Liver (tissue), 9 donors: ENCODE results near the gene TNS3. TPM values are rescaled to one million over a fixed set of nuclear protein-coding genes. Genes with fewer than 3 reads are reported as not detected.

Experiments used
- DNase-seq: peaks from one replicate; pipeline ENCODE4 v3.0.0-alpha.2; 2017; ENCODE audit warnings: low spot score
- H3K27ac ChIP-seq, 2 donors: one replicate each; pipeline ENCODE4 v1.7.0; 2013; ENCODE audit warnings: inconsistent platforms in 2 of 2, low read length in 2 of 2, control low read depth in 1 of 2, low read depth in 1 of 2, mild to moderate bottlenecking in 1 of 2
- H3K27me3 ChIP-seq, 4 donors: one replicate each; pipeline versions ENCODE4 v1.6.1 to v1.7.0; 2013; ENCODE audit warnings: low read length in 3 of 4, inconsistent platforms in 1 of 4, mild to moderate bottlenecking in 1 of 4, moderate library complexity in 1 of 4; ENCODE audit not compliant: control insufficient read depth in 4 of 4, insufficient read depth in 4 of 4
- H3K36me3 ChIP-seq, 4 donors: one replicate each; pipeline versions ENCODE4 v1.6.1 to v1.7.0; 2013; ENCODE audit warnings: low read length in 3 of 4, mild to moderate bottlenecking in 3 of 4, low read depth in 1 of 4, moderate library complexity in 1 of 4; ENCODE audit not compliant: control insufficient read depth in 4 of 4, insufficient read depth in 3 of 4
- H3K4me1 ChIP-seq, 4 donors: one replicate each; pipeline versions ENCODE4 v1.6.1 to v1.7.0; 2013; ENCODE audit warnings: low read length in 3 of 4, mild to moderate bottlenecking in 3 of 4, moderate library complexity in 1 of 4; ENCODE audit not compliant: control insufficient read depth in 4 of 4, insufficient read depth in 4 of 4
- H3K4me3 ChIP-seq, 3 donors: one replicate each; pipeline versions ENCODE4 v1.6.1 to v1.7.0; 2013; ENCODE audit warnings: low read length in 3 of 3, control low read depth in 1 of 3, low read depth in 1 of 3, mild to moderate bottlenecking in 1 of 3
- H3K9ac ChIP-seq, 2 donors: one replicate each; pipeline ENCODE4 v1.7.0; 2013; ENCODE audit warnings: low read length in 2 of 2, mild to moderate bottlenecking in 2 of 2, moderate library complexity in 2 of 2, control low read depth in 1 of 2, low read depth in 1 of 2
- H3K9me3 ChIP-seq, 4 donors: one replicate each; pipeline versions ENCODE4 v1.6.1 to v1.7.0; 2013; ENCODE audit warnings: low read length in 3 of 4; ENCODE audit not compliant: control insufficient read depth in 4 of 4
- ATF3 ChIP-seq: IDR thresholded peaks from 2 replicates; pipeline ENCODE4 v1.6.1; 2016; ENCODE audit warnings: antibody characterized with exemption
- CTCF ChIP-seq: fragments of 150-350 bp; IDR thresholded peaks from 2 replicates; pipeline ENCODE4 v1.5.1; 2017; ENCODE audit warnings: improper control_type of control experiment, low read depth, low read length; ENCODE audit not compliant: missing input control
- EGR1 ChIP-seq, 2 donors: IDR thresholded peaks; 2 replicates each; pipeline ENCODE4 v1.6.1; 2016 to 2018; ENCODE audit warnings: antibody characterized with exemption in 2 of 2, low read depth in 2 of 2
- FOXA1 ChIP-seq: IDR thresholded peaks from 2 replicates; pipeline ENCODE4 v1.6.1; 2016; ENCODE audit warnings: antibody characterized with exemption
- FOXA2 ChIP-seq: IDR thresholded peaks from 2 replicates; pipeline ENCODE4 v1.6.1; 2016; ENCODE audit warnings: antibody characterized with exemption
- HNF4A ChIP-seq, 2 donors: conservative IDR thresholded peaks; 2 replicates each; pipeline ENCODE4 v1.6.1; 2016; ENCODE audit warnings: antibody characterized with exemption in 2 of 2, mild to moderate bottlenecking in 2 of 2
- JUND ChIP-seq, 2 donors: IDR thresholded peaks; 2 replicates each; pipeline ENCODE4 v1.6.1; 2016; ENCODE audit warnings: antibody characterized with exemption in 2 of 2
- MAX ChIP-seq: IDR thresholded peaks from 2 replicates; pipeline ENCODE4 v1.6.1; 2016; ENCODE audit warnings: antibody characterized with exemption
- NR2F2 ChIP-seq: IDR thresholded peaks from 2 replicates; pipeline ENCODE4 v1.6.1; 2016; ENCODE audit warnings: antibody characterized with exemption
- REST ChIP-seq: IDR thresholded peaks from 2 replicates; pipeline ENCODE4 v1.6.1; 2016; ENCODE audit warnings: antibody characterized with exemption, mild to moderate bottlenecking
- RXRA ChIP-seq, 2 donors: IDR thresholded peaks; 2 replicates each; pipeline ENCODE4 v1.6.1; 2017 to 2018; ENCODE audit warnings: antibody characterized with exemption in 2 of 2, mild to moderate bottlenecking in 1 of 2
- SP1 ChIP-seq: IDR thresholded peaks from 2 replicates; pipeline ENCODE4 v1.6.1; 2018; ENCODE audit warnings: antibody characterized with exemption, mild to moderate bottlenecking
- TAF1 ChIP-seq: conservative IDR thresholded peaks from 2 replicates; pipeline ENCODE4 v1.6.1; 2016; ENCODE audit warnings: antibody characterized with exemption, mild to moderate bottlenecking
- ZBTB33 ChIP-seq: IDR thresholded peaks from 2 replicates; pipeline ENCODE4 v1.6.1; 2016; ENCODE audit warnings: antibody characterized with exemption
- WGBS: extraction: QIAGEN DNeasy Blood & Tissue Kit; methylation state at CpG from one replicate; pipeline ENCODE4 v1.1.7; 2013; 5-methylcytosine and 5-hydroxymethylcytosine counted together
- polyA plus RNA-seq, 2 donors: library from polyadenylated mRNA; stranded (reverse) in 1 of 2; unstranded in 1 of 2; fragments of 200-250 nt in 1 of 2; fragments of >200 nt in 1 of 2; fragmentation: Nextera tagmentation in 1 of 2; extraction: Ambion mirVana in 1 of 2; gene quantifications; one replicate each; pipeline versions ENCODE4 v1.2.1 to v1.2.3, GENCODE V29; 2013 to 2015
- total RNA-seq, 2 donors: library from RNA; depleted of rRNA; stranded (reverse); fragments of >200 nt; gene quantifications; one replicate each; pipeline ENCODE4 v1.2.3, GENCODE V29; 2014
- donor health status: healthy.
- donor health status: healthy.
- donor health status: healthy.
- donor health status: healthy.
- donor health status: healthy.

Gene TNS3
- total and polyA plus RNA-seq, 4 donors = 16.8 to 100 (median 29.5) TPM

GRCh38 chr7:47551668-47552440 is 30.1 kb downstream of the TNS3 start:
- Histone ChIP-seq H3K4me3 (no peak overlapping the region), H3K27ac (peak overlapping the region in 1 of 2 donors; percentile 44), H3K27me3 (no peaks in the 10 kb centered on the region), H3K36me3 (peaks cover 0 to 4% (median 1%) of the 10 kb centered on the region in 4 donors), H3K9ac (no peak overlapping the region), H3K9me3 (no peaks in the 10 kb centered on the region), H3K4me1 (peaks cover 0 to 5% (median 2%) of the 10 kb centered on the region in 4 donors)
- DNase-seq = no peak
- TF ChIP-seq SP1 (no peak), FOXA1 (no peak), NR2F2 (no peak), FOXA2 (no peak)
- 87% methylated on average over 12 of the region's 12 CpGs for WGBS

- Histone ChIP-seq H3K36me3 (peaks cover 0 to 7% (median under 1%) of the 10 kb centered on the region in 4 donors), H3K9me3 (no peaks in the 10 kb centered on the region), H3K27me3 (no peaks in the 10 kb centered on the region), H3K27ac (peak overlapping the region in 1 of 2 donors; percentile 44), H3K9ac (no peak overlapping the region), H3K4me1 (peaks cover 0 to 4% (median 0%) of the 10 kb centered on the region in 4 donors), H3K4me3 (no peak overlapping the region)
- no peak for TF ChIP-seq EGR1 (IDR thresholded peaks at IDR 0.05; ENCODE audit: low read depth in 2 of 2)
- TF ChIP-seq RXRA (IDR thresholded peaks at IDR 0.05) = no peak
- TF ChIP-seq TAF1 = no peak
- no peak for TF ChIP-seq CTCF
- no peak for TF ChIP-seq FOXA2
- TF ChIP-seq FOXA1 = no peak
- TF ChIP-seq HNF4A (conservative IDR thresholded peaks at IDR 0.05) = no peak
- no peak for TF ChIP-seq ATF3
- WGBS = 87% methylated on average over 11 of the region's 11 CpGs
- no peak for DNase-seq
Observed at GRCh38 chr7:47550788-47551470, 31.0 kb downstream of the TNS3 start.

- WGBS = 86% methylated on average over 8 of the region's 8 CpGs
- no peaks in the 10 kb centered on the region for H3K27me3 ChIP-seq
- H3K9ac ChIP-seq = no peak overlapping the region
- H3K9me3 ChIP-seq = no peaks in the 10 kb centered on the region
- no peak for DNase-seq
- H3K4me3 ChIP-seq = no peak overlapping the region
- H3K27ac ChIP-seq = no peak overlapping the region
- peaks cover 0 to 5% (median 1%) of the 10 kb centered on the region in 4 donors for H3K36me3 ChIP-seq
- peaks cover 0 to 4% (median 0%) of the 10 kb centered on the region in 4 donors for H3K4me1 ChIP-seq
- TF ChIP-seq ATF3 (no peak), FOXA1 (no peak), REST (no peak), ZBTB33 (no peak), JUND (IDR thresholded peaks at IDR 0.05) (no peak), CTCF (no peak), EGR1 (IDR thresholded peaks at IDR 0.05; ENCODE audit: low read depth in 2 of 2) (no peak), NR2F2 (no peak), MAX (no peak), FOXA2 (no peak)
Observed at GRCh38 chr7:47549916-47550315, 32.0 kb downstream of the TNS3 start.
